ENCODE results near the gene CAMK4.

The CAMK4 gene

DNA sequence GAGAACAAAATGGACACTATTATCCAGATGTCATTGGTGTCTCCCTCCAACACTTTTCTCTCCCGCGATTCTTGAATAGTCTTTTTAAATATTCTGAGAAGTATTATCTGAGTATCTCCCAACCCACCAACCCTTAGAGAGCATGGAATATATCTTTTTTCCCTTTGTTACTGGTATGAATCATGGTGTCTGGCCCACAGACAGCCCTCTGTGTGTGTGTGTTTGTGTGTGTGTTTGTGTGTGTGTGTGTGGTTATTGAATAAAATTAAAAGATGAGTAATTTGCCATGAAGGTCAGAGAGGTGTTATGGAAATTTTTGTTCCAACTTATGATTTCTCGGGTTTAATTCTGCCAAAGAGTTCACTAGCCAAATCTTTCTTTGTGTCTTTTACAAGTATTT, 47.7 kb downstream of the CAMK4 start:
- no peak for TF ChIP-seq EZH2phosphoT487 (IDR thresholded peaks at IDR 0.05; ENCODE audit: borderline replicate concordance)
- no peak for TF ChIP-seq CTCF (conservative IDR thresholded peaks at IDR 0.05; ENCODE audit: low read length)
- H4K20me1 ChIP-seq (ENCODE audit: insufficient read depth, low read length, poor library complexity, severe bottlenecking), result no peaks in the 10 kb centered on the region
- no peak overlapping the region for H3K9ac ChIP-seq (ENCODE audit: low read depth, low read length, poor library complexity, severe bottlenecking)
- no peaks in the 10 kb centered on the region for H3K36me3 ChIP-seq (ENCODE audit: insufficient read depth, low read length)
- 0 out of 2 replicates have a peak, but pooled peaks cover 4% of the 10 kb centered on the region for H3K9me3 ChIP-seq (ENCODE audit: insufficient read depth, low read depth, low read length)
- peaks cover 14% of the 10 kb centered on the region for H3K79me2 ChIP-seq (ENCODE audit: insufficient read depth, low read length)
- H3K27me3 ChIP-seq (ENCODE audit: insufficient read depth, low read length, poor library complexity, severe bottlenecking), result no peaks in the 10 kb centered on the region
- H3K4me2 ChIP-seq (ENCODE audit: low read depth, low read length, poor library complexity, severe bottlenecking), result no peak overlapping the region
- H3F3A ChIP-seq (ENCODE audit: low read depth), result no peaks in the 10 kb centered on the region
- H3K4me1 ChIP-seq (ENCODE audit: insufficient read depth, low read length, poor library complexity, severe bottlenecking), result no peaks in the 10 kb centered on the region
- no peaks in the 10 kb centered on the region for H3K9me2 ChIP-seq (replicated peaks; ENCODE audit: low read depth, low read length)
- no peak overlapping the region for H2AFZ ChIP-seq (ENCODE audit: low read length)
- no peak overlapping the region for H3K4me3 ChIP-seq (ENCODE audit: low read length, poor library complexity, severe bottlenecking)

GRCh38 chr5:111277061-111277460, 52.9 kb downstream of the CAMK4 start:
- H3K4me2 ChIP-seq (ENCODE audit: low read depth, low read length, poor library complexity, severe bottlenecking), result no peak overlapping the region
- H3K9ac ChIP-seq (ENCODE audit: low read depth, low read length, poor library complexity, severe bottlenecking), result no peak overlapping the region
- no peaks in the 10 kb centered on the region for H3K36me3 ChIP-seq (ENCODE audit: insufficient read depth, low read length)
- TF ChIP-seq EZH2phosphoT487 (IDR thresholded peaks at IDR 0.05; ENCODE audit: borderline replicate concordance) (no peak), CTCF (conservative IDR thresholded peaks at IDR 0.05; ENCODE audit: low read length) (no peak)
- no peak overlapping the region for H2AFZ ChIP-seq (ENCODE audit: low read length)
- no peak overlapping the region for H3K4me3 ChIP-seq (ENCODE audit: low read length, poor library complexity, severe bottlenecking)
- H3F3A ChIP-seq (ENCODE audit: low read depth), result no peaks in the 10 kb centered on the region
- H3K79me2 ChIP-seq (ENCODE audit: insufficient read depth, low read length), result peaks cover 34% of the 10 kb centered on the region
- H4K20me1 ChIP-seq (ENCODE audit: insufficient read depth, low read length, poor library complexity, severe bottlenecking), result no peaks in the 10 kb centered on the region
- no peaks in the 10 kb centered on the region for H3K9me3 ChIP-seq (ENCODE audit: insufficient read depth, low read depth, low read length)
- H3K27me3 ChIP-seq (ENCODE audit: insufficient read depth, low read length, poor library complexity, severe bottlenecking), result no peaks in the 10 kb centered on the region
- H3K4me1 ChIP-seq (ENCODE audit: insufficient read depth, low read length, poor library complexity, severe bottlenecking), result no peaks in the 10 kb centered on the region
- H3K9me2 ChIP-seq (replicated peaks; ENCODE audit: low read depth, low read length), result no peaks in the 10 kb centered on the region

- Histone ChIP-seq H3K9ac (ENCODE audit: low read depth, low read length, poor library complexity, severe bottlenecking) (no peak overlapping the region), H3K9me2 (replicated peaks; ENCODE audit: low read depth, low read length) (no peaks in the 10 kb centered on the region)
- no peak for TF ChIP-seq EZH2phosphoT487 (IDR thresholded peaks at IDR 0.05; ENCODE audit: borderline replicate concordance)
- peak; percentile 67 for TF ChIP-seq CTCF (conservative IDR thresholded peaks at IDR 0.05; ENCODE audit: low read length)
Measured at GRCh38 chr5:111278858-111279504, 54.8 kb downstream of the CAMK4 start.

More at GRCh38 chr5:111278858-111279504, 54.8 kb downstream of the CAMK4 start:
- Histone ChIP-seq H3K27me3 (ENCODE audit: insufficient read depth, low read length, poor library complexity, severe bottlenecking) (no peaks in the 10 kb centered on the region), H3K4me1 (ENCODE audit: insufficient read depth, low read length, poor library complexity, severe bottlenecking) (no peaks in the 10 kb centered on the region), H3F3A (ENCODE audit: low read depth) (no peaks in the 10 kb centered on the region), H3K4me2 (ENCODE audit: low read depth, low read length, poor library complexity, severe bottlenecking) (no peak overlapping the region), H3K4me3 (ENCODE audit: low read length, poor library complexity, severe bottlenecking) (no peak overlapping the region), H3K36me3 (ENCODE audit: insufficient read depth, low read length) (no peaks in the 10 kb centered on the region), H2AFZ (ENCODE audit: low read length) (no peak overlapping the region), H3K9me3 (ENCODE audit: insufficient read depth, low read depth, low read length) (no peaks in the 10 kb centered on the region), H4K20me1 (ENCODE audit: insufficient read depth, low read length, poor library complexity, severe bottlenecking) (no peaks in the 10 kb centered on the region), H3K79me2 (ENCODE audit: insufficient read depth, low read length) (peaks cover 38% of the 10 kb centered on the region)
